ENCODE data around the gene PDE6D.

Gene PDE6D

DNA sequence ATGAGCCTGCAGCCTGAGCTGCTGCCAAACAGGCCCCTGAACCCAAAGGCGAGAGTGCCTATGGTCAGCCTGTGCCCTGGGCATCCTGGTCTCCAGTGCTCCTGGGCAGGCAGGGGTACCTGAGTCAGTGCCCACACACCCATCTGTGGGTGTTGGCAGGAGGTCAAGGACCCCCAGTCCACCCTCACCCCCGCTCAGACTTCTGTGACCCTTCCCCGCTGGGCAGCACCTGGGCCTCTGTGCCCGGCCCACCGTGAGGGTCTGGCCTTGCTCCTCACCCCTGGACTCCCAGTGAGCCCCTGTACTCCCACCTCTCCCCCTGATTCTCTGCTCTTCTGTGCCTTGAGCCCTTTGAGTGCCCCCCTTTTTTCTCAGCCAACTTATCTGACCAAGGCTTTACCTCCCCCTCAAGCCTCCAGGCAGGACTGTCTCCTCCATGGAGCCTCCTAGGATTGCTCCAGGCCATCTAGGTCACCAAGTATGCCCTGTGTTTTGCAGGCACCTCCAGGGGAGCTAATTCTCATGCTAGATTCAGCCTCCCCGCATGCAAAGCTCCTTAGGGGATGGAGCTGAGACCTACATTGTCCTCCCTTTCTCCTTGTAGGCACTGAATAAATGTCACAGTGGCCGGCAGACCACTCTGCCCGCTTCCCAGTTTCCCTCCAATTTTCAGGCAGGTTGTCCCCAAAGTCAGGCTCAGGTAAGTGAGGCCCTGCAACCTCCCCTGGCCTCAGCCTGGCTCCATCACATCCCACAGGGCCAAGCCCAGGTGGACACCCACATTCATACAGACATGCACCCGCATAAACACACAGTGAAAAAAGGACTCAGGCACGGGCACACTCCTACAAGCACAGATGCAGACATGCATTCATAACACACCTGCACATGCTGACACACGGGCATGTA is 94.6 kb downstream of the PDE6D start:
- in situ Hi-C loops (cut with MboI; ENCODE audit: low pct_unique_long_range_greater_than_20kb, low sequenced_read_pairs, unreplicated experiment) = no loop called here
- no peak for TF ChIP-seq CTCF (IDR thresholded peaks at IDR 0.05; ENCODE audit: extremely low read depth, insufficient read depth, missing control alignments)
- no peak for DNase-seq (ENCODE audit: low spot score)

DNA sequence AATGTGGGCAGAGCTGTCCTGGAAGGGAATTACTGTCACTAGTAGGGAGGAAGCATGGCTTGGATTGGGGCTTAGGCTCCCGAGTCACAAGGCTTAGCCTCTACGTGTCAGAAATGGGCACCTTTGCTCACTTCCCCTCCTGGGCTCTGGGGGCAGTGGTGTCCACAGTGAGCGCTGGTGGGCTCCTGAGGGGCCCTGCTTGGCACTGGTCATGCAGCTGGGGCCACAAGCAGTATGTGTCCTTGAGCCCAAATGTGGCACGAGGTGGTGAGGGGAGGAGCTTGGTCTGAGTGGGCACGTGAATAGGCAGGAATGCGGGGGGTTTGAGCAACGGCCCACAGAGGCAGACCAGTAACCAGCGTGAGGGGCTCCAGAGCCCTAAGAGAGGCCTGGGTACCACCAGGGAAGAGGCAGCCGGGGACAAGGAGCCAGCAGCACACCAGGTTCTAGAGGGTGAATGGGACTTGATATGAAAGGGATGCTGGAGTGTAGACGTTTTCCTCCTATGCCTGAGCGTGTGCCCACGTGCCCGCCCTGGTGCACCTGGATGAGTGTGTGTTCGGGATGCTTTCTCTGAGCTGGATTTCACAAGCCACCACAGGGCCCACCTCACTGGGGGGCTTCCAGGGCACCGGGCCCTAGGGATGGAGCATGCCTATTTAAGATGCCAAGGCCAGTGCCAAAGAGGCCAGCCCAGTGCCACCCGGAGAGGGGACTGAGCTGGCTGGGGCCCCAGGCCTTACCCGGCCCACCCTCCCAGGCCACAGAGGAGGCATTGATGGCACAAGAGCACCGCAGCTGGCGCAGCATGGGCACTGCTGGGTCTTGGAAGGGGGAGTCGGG is 95.5 kb downstream of the PDE6D start:
- DNase-seq (ENCODE audit: low spot score) = no peak
- peak; percentile 37 for TF ChIP-seq CTCF (IDR thresholded peaks at IDR 0.05; ENCODE audit: extremely low read depth, insufficient read depth, missing control alignments)
- in situ Hi-C loops (cut with MboI; ENCODE audit: low pct_unique_long_range_greater_than_20kb, low sequenced_read_pairs, unreplicated experiment) = no loop called here

GRCh38 chr2:231684314-231685223 is 96.5 kb downstream of the PDE6D start:
- in situ Hi-C loops (cut with MboI; ENCODE audit: low pct_unique_long_range_greater_than_20kb, low sequenced_read_pairs, unreplicated experiment) = no loop called here
- no peak for DNase-seq (ENCODE audit: low spot score)
- TF ChIP-seq CTCF (IDR thresholded peaks at IDR 0.05; ENCODE audit: extremely low read depth, insufficient read depth, missing control alignments) = no peak

- DNase-seq (ENCODE audit: low spot score) = no peak
- in situ Hi-C loops (cut with MboI; ENCODE audit: low pct_unique_long_range_greater_than_20kb, low sequenced_read_pairs, unreplicated experiment) = no loop called here
- no peak for TF ChIP-seq CTCF (IDR thresholded peaks at IDR 0.05; ENCODE audit: extremely low read depth, insufficient read depth, missing control alignments)
Observed at GRCh38 chr2:231683292-231684235, 97.5 kb downstream of the PDE6D start.

DNA sequence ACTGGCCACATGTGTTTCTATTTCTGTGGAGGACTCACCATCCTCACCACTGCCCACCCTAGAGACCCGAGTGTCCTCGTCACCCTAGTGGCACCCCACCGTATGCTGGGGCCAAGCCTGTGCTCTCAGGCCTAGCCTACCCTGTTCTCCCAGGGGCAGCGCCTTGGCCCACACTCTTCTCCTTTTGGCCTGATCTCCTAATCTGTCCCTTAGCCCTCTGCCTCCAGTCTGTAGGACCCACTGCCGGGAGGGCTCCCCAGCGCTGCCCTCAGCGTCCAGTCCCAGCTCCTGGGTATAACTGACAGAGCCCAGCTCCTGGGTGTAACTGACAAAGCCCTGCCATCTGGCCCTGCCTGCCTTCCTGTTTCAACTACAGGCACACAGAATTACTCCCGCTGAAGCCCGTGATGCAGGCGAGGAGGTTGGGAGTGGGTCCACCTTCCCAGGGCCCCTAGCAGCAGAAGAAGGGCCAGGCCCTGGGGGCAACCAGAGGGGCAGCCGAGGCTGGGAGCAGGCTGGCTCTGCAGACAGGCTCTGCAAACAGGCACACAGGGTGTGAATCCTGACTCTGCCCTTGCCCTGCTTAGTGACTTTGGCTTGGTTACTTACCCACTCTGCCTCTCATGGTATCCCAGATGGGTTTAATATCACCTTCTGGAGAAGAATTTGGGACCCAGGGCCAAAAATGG is 98.3 kb downstream of the PDE6D start:
- TF ChIP-seq CTCF (IDR thresholded peaks at IDR 0.05; ENCODE audit: extremely low read depth, insufficient read depth, missing control alignments) = no peak
- DNase-seq (ENCODE audit: low spot score) = no peak
- in situ Hi-C loops (cut with MboI; ENCODE audit: low pct_unique_long_range_greater_than_20kb, low sequenced_read_pairs, unreplicated experiment) = no loop called here
